ENCODE data around the gene ARID4B. TPM values are rescaled to one million over a fixed set of nuclear protein-coding genes. Genes with fewer than 3 reads are reported as not detected.

The ARID4B gene
- total RNA-seq, 1 experiment from 2014 or later = 16.8 TPM

DNA sequence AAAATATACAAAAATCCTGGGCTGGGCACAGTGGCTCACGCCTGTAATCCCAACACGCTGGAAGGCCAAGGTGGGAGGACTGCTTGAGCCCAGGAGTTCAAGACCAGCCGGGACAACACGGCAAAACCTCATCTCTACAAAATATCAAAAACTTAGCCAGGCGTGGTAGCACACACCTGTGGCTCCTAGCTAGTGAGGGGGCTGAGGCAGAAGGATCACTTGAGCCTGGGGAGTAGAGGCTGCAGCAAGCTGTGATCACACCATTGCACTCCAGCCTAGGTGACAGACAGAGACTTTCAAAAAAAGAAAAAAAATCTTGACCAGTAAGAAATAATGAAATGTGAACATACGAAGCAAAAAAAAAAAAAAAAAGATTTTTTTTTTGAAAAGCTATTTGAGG, 52.1 kb downstream of the ARID4B start:
- intact Hi-C loops (cut with micrococcal nuclease) = no loop called here
- TF ChIP-seq CTCF (conservative IDR thresholded peaks at IDR 0.05; ENCODE audit: low read depth, low read length) (no peak), EZH2 (IDR thresholded peaks at IDR 0.05; ENCODE audit: low read length, unreplicated experiment) (no peak), EZH2phosphoT487 (IDR thresholded peaks at IDR 0.05; ENCODE audit: borderline replicate concordance, low read length) (no peak)
- Histone ChIP-seq H3F3A (ENCODE audit: low read length, unreplicated experiment) (no peaks in the 10 kb centered on the region), H3K9ac (ENCODE audit: low read length) (no peak overlapping the region), H3K27ac (ENCODE audit: low read length) (no peak overlapping the region), H3K9me2 (replicated peaks; ENCODE audit: low read length) (no peaks in the 10 kb centered on the region), H3K9me3 (ENCODE audit: low read length) (no peaks in the 10 kb centered on the region), H3K36me3 (ENCODE audit: low read depth, low read length) (no peaks in the 10 kb centered on the region), H3K4me3 (ENCODE audit: low read length) (no peak overlapping the region), H3K4me1 (ENCODE audit: insufficient read depth, low read length) (no peaks in the 10 kb centered on the region), H4K20me1 (ENCODE audit: low read length) (no peaks in the 10 kb centered on the region; the same call in 1 of the 2 replicates), H2AFZ (ENCODE audit: low read length) (no peak overlapping the region), H3K27me3 (ENCODE audit: low read length) (no peaks in the 10 kb centered on the region), H3K4me2 (ENCODE audit: low read length) (no peak overlapping the region), H3K79me2 (ENCODE audit: low read length) (peaks cover 86% of the 10 kb centered on the region)
- BruUV-seq (replicated peaks) = no TSS peak
- CTCF ChIA-PET = no interaction called here
- POLR2A ChIA-PET (ENCODE audit: unreplicated experiment) = interaction anchor here (0.5 kb wide), 1 partner anchor 44 kb away, joined by 4 read pairs; no protein-coding TSS in a partner anchor
- ATAC-seq = no peak
- no peak for DNase-seq

GRCh38 chr1:235275223-235275622, 52.8 kb downstream of the ARID4B start:
- H3K27ac ChIP-seq (ENCODE audit: low read length) = no peak overlapping the region
- ATAC-seq = no peak
- DNase-seq = no peak
- ChIA-PET POLR2A (ENCODE audit: unreplicated experiment) (interaction anchor here (0.5 kb wide), 1 partner anchor 45 kb away, joined by 4 read pairs; no protein-coding TSS in a partner anchor), CTCF (no interaction called here)
- no peaks in the 10 kb centered on the region for H3K36me3 ChIP-seq (ENCODE audit: low read depth, low read length)
- no peak overlapping the region for H3K9ac ChIP-seq (ENCODE audit: low read length)
- TF ChIP-seq EZH2phosphoT487 (IDR thresholded peaks at IDR 0.05; ENCODE audit: borderline replicate concordance, low read length) (no peak), CTCF (conservative IDR thresholded peaks at IDR 0.05; ENCODE audit: low read depth, low read length) (no peak), EZH2 (IDR thresholded peaks at IDR 0.05; ENCODE audit: low read length, unreplicated experiment) (no peak)
- no peaks in the 10 kb centered on the region for H3K27me3 ChIP-seq (ENCODE audit: low read length)
- no peaks in the 10 kb centered on the region for H3F3A ChIP-seq (ENCODE audit: low read length, unreplicated experiment)
- H3K9me2 ChIP-seq (replicated peaks; ENCODE audit: low read length) = no peaks in the 10 kb centered on the region
- H3K9me3 ChIP-seq (ENCODE audit: low read length) = no peaks in the 10 kb centered on the region
- H3K4me3 ChIP-seq (ENCODE audit: low read length) = no peak overlapping the region
- intact Hi-C loops (cut with micrococcal nuclease) = no loop called here
- H2AFZ ChIP-seq (ENCODE audit: low read length) = no peak overlapping the region
- no peaks in the 10 kb centered on the region; the same call in 1 of the 2 replicates for H4K20me1 ChIP-seq (ENCODE audit: low read length)
- H3K4me2 ChIP-seq (ENCODE audit: low read length) = no peak overlapping the region
- H3K4me1 ChIP-seq (ENCODE audit: insufficient read depth, low read length) = no peaks in the 10 kb centered on the region
- BruUV-seq (replicated peaks) = no TSS peak
- H3K79me2 ChIP-seq (ENCODE audit: low read length) = peaks cover 86% of the 10 kb centered on the region

DNA sequence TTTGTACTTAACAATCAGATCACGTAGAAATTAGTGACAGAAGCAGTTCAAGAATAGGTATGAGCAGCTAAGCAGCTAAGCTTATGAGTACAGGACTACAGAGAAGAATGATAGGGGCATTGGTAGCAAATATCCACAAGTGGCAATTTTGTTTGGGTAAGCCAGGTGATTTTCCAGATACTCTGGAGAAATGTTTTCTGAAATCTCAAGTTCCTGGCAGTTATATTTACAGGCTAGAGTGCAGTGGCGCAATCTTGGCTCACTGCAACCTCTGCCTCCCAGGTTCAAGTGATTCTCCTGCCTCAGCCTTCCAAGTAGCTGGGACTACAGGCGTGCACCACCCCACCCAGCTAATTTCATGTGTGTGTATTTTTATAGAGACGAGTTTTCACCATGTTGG, 55.1 kb downstream of the ARID4B start:
- Histone ChIP-seq H3K4me1 (ENCODE audit: insufficient read depth, low read length) (no peaks in the 10 kb centered on the region), H3K36me3 (ENCODE audit: low read depth, low read length) (no peaks in the 10 kb centered on the region), H3F3A (ENCODE audit: low read length, unreplicated experiment) (no peaks in the 10 kb centered on the region), H3K27ac (ENCODE audit: low read length) (no peak overlapping the region), H3K27me3 (ENCODE audit: low read length) (no peaks in the 10 kb centered on the region), H3K4me3 (ENCODE audit: low read length) (no peak overlapping the region), H3K9me2 (replicated peaks; ENCODE audit: low read length) (no peaks in the 10 kb centered on the region), H2AFZ (ENCODE audit: low read length) (no peak overlapping the region), H3K9me3 (ENCODE audit: low read length) (no peaks in the 10 kb centered on the region), H3K79me2 (ENCODE audit: low read length) (peaks cover 82% of the 10 kb centered on the region), H3K9ac (ENCODE audit: low read length) (no peak overlapping the region), H4K20me1 (ENCODE audit: low read length) (no peaks in the 10 kb centered on the region), H3K4me2 (ENCODE audit: low read length) (no peak overlapping the region)
- POLR2A ChIA-PET (ENCODE audit: unreplicated experiment) = no interaction called here
- no peak for DNase-seq
- BruUV-seq (replicated peaks) = no TSS peak
- intact Hi-C loops (cut with micrococcal nuclease) = no loop called here
- ATAC-seq = no peak
- CTCF ChIA-PET = no interaction called here
- TF ChIP-seq CTCF (conservative IDR thresholded peaks at IDR 0.05; ENCODE audit: low read depth, low read length) (no peak), EZH2 (IDR thresholded peaks at IDR 0.05; ENCODE audit: low read length, unreplicated experiment) (no peak), EZH2phosphoT487 (IDR thresholded peaks at IDR 0.05; ENCODE audit: borderline replicate concordance, low read length) (no peak)
